ENCODE data around the gene LURAP1L. TPM values are rescaled to one million over a fixed set of nuclear protein-coding genes. Genes with fewer than 3 reads are reported as not detected.
A peak's percentile ranks its signal among the peaks of the same experiment; 100 is the strongest.

The LURAP1L gene
- 10 to 100 TPM in 2 of 8 experiments, 1 to 10 TPM in 6; 2.3 to 17.1 (median 5.8) TPM for total RNA-seq

- peak within 1 kb of the TSS; percentile 55 to 81 (median 66) for H3K4me3 ChIP-seq
- WGBS, 10 experiments = 0 to 5% (median 1%) methylated on average over 4 to 22 of the region's 34 CpGs; no CpG with 5 or more reads in 1 of the 10 experiments
- ATAC-seq (replicated peaks in 6 of 8) = peak; percentile 19 to 45 (median 34)
- peak within 1 kb of the TSS; percentile 76 to 84 for H3K27ac ChIP-seq
- in situ Hi-C loops (cut with MboI; ENCODE audit: low pct_unique_long_range_greater_than_20kb in 2 of 9, low sequenced_read_pairs in 9 of 9, unreplicated experiment in 9 of 9) = loop anchor here in 1 of 9 experiments (10.0 kb wide), 1 partner anchor 50 kb away; no protein-coding TSS in a partner anchor
- H3K4me1 ChIP-seq (replicated peaks in 1 of 2) = peaks cover 5 to 17% of the 10 kb centered on the region in 2 donors
These were observed at the start of gene LURAP1L for GRCh38 chr9:12774861-12775678. TSS of gene LURAP1L (plus strand) at chr9:12775020. CDS start at chr9:12775716, 696 bp downstream.

GRCh38 chr9:12726795-12727194 is 48.0 kb upstream of the LURAP1L start:
- H3K27ac ChIP-seq = no peak overlapping the region
- no peak overlapping the region for H3K4me3 ChIP-seq
- WGBS, 10 experiments = 67 to 100% (median 75%) methylated on average over 1 to 2 of the region's 2 CpGs; no CpG with 5 or more reads in 4 of the 10 experiments
- no peaks in the 10 kb centered on the region for H3K4me1 ChIP-seq (replicated peaks in 1 of 2)
- in situ Hi-C loops (cut with MboI; ENCODE audit: low pct_unique_long_range_greater_than_20kb in 2 of 9, low sequenced_read_pairs in 9 of 9, unreplicated experiment in 9 of 9) = loop anchor here in 2 of 9 experiments (10.0 kb wide), 2 partner anchors 48 to 358 kb away; partner anchors contain the start of gene LURAP1L (in 1 of the 2)
- no peak for ATAC-seq (replicated peaks in 6 of 8)

GRCh38 chr9:12730198-12730597 is 44.6 kb upstream of the LURAP1L start:
- in situ Hi-C loops (cut with MboI; ENCODE audit: low pct_unique_long_range_greater_than_20kb in 2 of 9, low sequenced_read_pairs in 9 of 9, unreplicated experiment in 9 of 9) = no loop called here
- 80 to 100% (median 96%) methylated on average over 1 of the region's 1 CpG; no CpG with 5 or more reads in 6 of the 10 experiments for WGBS, 10 experiments
- ATAC-seq (replicated peaks in 6 of 8) = no peak

GRCh38 chr9:12730927-12731326 is 43.9 kb upstream of the LURAP1L start:
- no peak for ATAC-seq (replicated peaks in 6 of 8)
- no peaks in the 10 kb centered on the region for H3K4me1 ChIP-seq (replicated peaks in 1 of 2)
- no peak overlapping the region for H3K4me3 ChIP-seq
- no peak overlapping the region for H3K27ac ChIP-seq
- in situ Hi-C loops (cut with MboI; ENCODE audit: low pct_unique_long_range_greater_than_20kb in 2 of 9, low sequenced_read_pairs in 9 of 9, unreplicated experiment in 9 of 9) = no loop called here

More at GRCh38 chr9:12730198-12730597, 44.6 kb upstream of the LURAP1L start:
- H3K4me3 ChIP-seq = no peak overlapping the region
- no peak overlapping the region for H3K27ac ChIP-seq
- H3K4me1 ChIP-seq (replicated peaks in 1 of 2) = no peaks in the 10 kb centered on the region

- no peak for ATAC-seq (replicated peaks in 6 of 8)
- in situ Hi-C loops (cut with MboI; ENCODE audit: low pct_unique_long_range_greater_than_20kb in 2 of 9, low sequenced_read_pairs in 9 of 9, unreplicated experiment in 9 of 9) = no loop called here
- 30 to 83% (median 69%) methylated on average over 1 to 3 of the region's 3 CpGs for WGBS, 10 experiments
These were observed 41.8 kb upstream of the LURAP1L start for GRCh38 chr9:12732971-12733370.

GRCh38 chr9:12735665-12736064 is 39.2 kb upstream of the LURAP1L start:
- peak in 1 of 8 experiments; percentile 65 for ATAC-seq (replicated peaks in 6 of 8)

More at GRCh38 chr9:12732971-12733370, 41.8 kb upstream of the LURAP1L start:
- H3K27ac ChIP-seq = no peak overlapping the region
- H3K4me3 ChIP-seq = no peak overlapping the region
- H3K4me1 ChIP-seq (replicated peaks in 1 of 2) = peaks cover 0 to under 1% of the 10 kb centered on the region in 2 donors

GRCh38 chr9:12737871-12738270 is 36.9 kb upstream of the LURAP1L start:
- in situ Hi-C loops (cut with MboI; ENCODE audit: low pct_unique_long_range_greater_than_20kb in 2 of 9, low sequenced_read_pairs in 9 of 9, unreplicated experiment in 9 of 9) = no loop called here
- no peak for ATAC-seq (replicated peaks in 6 of 8)

More at GRCh38 chr9:12735665-12736064, 39.2 kb upstream of the LURAP1L start:
- Histone ChIP-seq H3K4me3 (no peak overlapping the region), H3K27ac (no peak overlapping the region), H3K4me1 (replicated peaks in 1 of 2) (peaks cover 0 to 14% of the 10 kb centered on the region in 2 donors)
- 45 to 93% (median 78%) methylated on average over 1 to 3 of the region's 3 CpGs for WGBS, 10 experiments
- in situ Hi-C loops (cut with MboI; ENCODE audit: low pct_unique_long_range_greater_than_20kb in 2 of 9, low sequenced_read_pairs in 9 of 9, unreplicated experiment in 9 of 9) = no loop called here

GRCh38 chr9:12739014-12739652 is 35.7 kb upstream of the LURAP1L start:
- H3K4me3 ChIP-seq = no peak overlapping the region
- no peak overlapping the region for H3K27ac ChIP-seq
- ATAC-seq (replicated peaks in 6 of 8) = peak; percentile 59 to 97 (median 70)
- H3K4me1 ChIP-seq (replicated peaks in 1 of 2) = peaks cover 0 to 14% of the 10 kb centered on the region in 2 donors
- in situ Hi-C loops (cut with MboI; ENCODE audit: low pct_unique_long_range_greater_than_20kb in 2 of 9, low sequenced_read_pairs in 9 of 9, unreplicated experiment in 9 of 9) = no loop called here

More at GRCh38 chr9:12737871-12738270, 36.9 kb upstream of the LURAP1L start:
- no peak overlapping the region for H3K4me3 ChIP-seq
- no peak overlapping the region for H3K27ac ChIP-seq
- WGBS, 10 experiments = 0% methylated on average over 1 of the region's 1 CpG; no CpG with 5 or more reads in 9 of the 10 experiments
- peaks cover 0 to 14% of the 10 kb centered on the region in 2 donors for H3K4me1 ChIP-seq (replicated peaks in 1 of 2)

- ATAC-seq (replicated peaks in 6 of 8) = no peak
- WGBS, 10 experiments = 47 to 100% (median 91%) methylated on average over 1 to 2 of the region's 2 CpGs; no CpG with 5 or more reads in 2 of the 10 experiments
These were observed 34.0 kb upstream of the LURAP1L start for GRCh38 chr9:12740845-12741244.

GRCh38 chr9:12748016-12748415 is 26.8 kb upstream of the LURAP1L start:
- in situ Hi-C loops (cut with MboI; ENCODE audit: low pct_unique_long_range_greater_than_20kb in 2 of 9, low sequenced_read_pairs in 9 of 9, unreplicated experiment in 9 of 9) = no loop called here
- Histone ChIP-seq H3K4me1 (replicated peaks in 1 of 2) (no peaks in the 10 kb centered on the region), H3K27ac (no peak overlapping the region), H3K4me3 (no peak overlapping the region)
- WGBS, 10 experiments = 63 to 100% (median 83%) methylated on average over 1 of the region's 1 CpG; no CpG with 5 or more reads in 1 of the 10 experiments
- ATAC-seq (replicated peaks in 6 of 8) = peak in 5 of 8 experiments; percentile 19 to 74 (median 62)

More at GRCh38 chr9:12740845-12741244, 34.0 kb upstream of the LURAP1L start:
- H3K27ac ChIP-seq = no peak overlapping the region
- peaks cover 0 to 14% of the 10 kb centered on the region in 2 donors for H3K4me1 ChIP-seq (replicated peaks in 1 of 2)
- in situ Hi-C loops (cut with MboI; ENCODE audit: low pct_unique_long_range_greater_than_20kb in 2 of 9, low sequenced_read_pairs in 9 of 9, unreplicated experiment in 9 of 9) = no loop called here
- no peak overlapping the region for H3K4me3 ChIP-seq

GRCh38 chr9:12748954-12749353 is 25.9 kb upstream of the LURAP1L start:
- in situ Hi-C loops (cut with MboI; ENCODE audit: low pct_unique_long_range_greater_than_20kb in 2 of 9, low sequenced_read_pairs in 9 of 9, unreplicated experiment in 9 of 9) = no loop called here
- H3K27ac ChIP-seq = no peak overlapping the region
- H3K4me1 ChIP-seq (replicated peaks in 1 of 2) = no peaks in the 10 kb centered on the region
- ATAC-seq (replicated peaks in 6 of 8) = no peak
- no peak overlapping the region for H3K4me3 ChIP-seq

- in situ Hi-C loops (cut with MboI; ENCODE audit: low pct_unique_long_range_greater_than_20kb in 2 of 9, low sequenced_read_pairs in 9 of 9, unreplicated experiment in 9 of 9) = no loop called here
- H3K4me1 ChIP-seq (replicated peaks in 1 of 2) = no peaks in the 10 kb centered on the region
- no peak overlapping the region for H3K27ac ChIP-seq
- no peak overlapping the region for H3K4me3 ChIP-seq
- ATAC-seq (replicated peaks in 6 of 8) = no peak
- WGBS, 10 experiments = 86 to 100% (median 100%) methylated on average over 1 to 3 of the region's 3 CpGs; no CpG with 5 or more reads in 3 of the 10 experiments
These were observed 20.9 kb upstream of the LURAP1L start for GRCh38 chr9:12753931-12754330.

- no peak overlapping the region for H3K4me3 ChIP-seq
- ATAC-seq (replicated peaks in 6 of 8) = peak in 3 of 8 experiments; percentile 39 to 94 (median 55)
- in situ Hi-C loops (cut with MboI; ENCODE audit: low pct_unique_long_range_greater_than_20kb in 2 of 9, low sequenced_read_pairs in 9 of 9, unreplicated experiment in 9 of 9) = no loop called here
- no peaks in the 10 kb centered on the region for H3K4me1 ChIP-seq (replicated peaks in 1 of 2)
- no peak overlapping the region for H3K27ac ChIP-seq
- 43 to 100% (median 67%) methylated on average over 1 of the region's 1 CpG; no CpG with 5 or more reads in 4 of the 10 experiments for WGBS, 10 experiments
These were observed 15.1 kb upstream of the LURAP1L start for GRCh38 chr9:12759761-12760160.
